ENCODE measurements around the gene DPCD. TPM values are rescaled to one million over a fixed set of nuclear protein-coding genes. Genes with fewer than 3 reads are reported as not detected.

Gene DPCD
- total and polyA plus RNA-seq, 8 donors: 4.7 to 17.0 (median 7.1) TPM

- no peak overlapping the region for H3K4me3 ChIP-seq
- no peaks in the 10 kb centered on the region for H3K4me1 ChIP-seq
- no peaks in the 10 kb centered on the region for H3K27me3 ChIP-seq
- no peak for DNase-seq
- TF ChIP-seq, protein P1, sequence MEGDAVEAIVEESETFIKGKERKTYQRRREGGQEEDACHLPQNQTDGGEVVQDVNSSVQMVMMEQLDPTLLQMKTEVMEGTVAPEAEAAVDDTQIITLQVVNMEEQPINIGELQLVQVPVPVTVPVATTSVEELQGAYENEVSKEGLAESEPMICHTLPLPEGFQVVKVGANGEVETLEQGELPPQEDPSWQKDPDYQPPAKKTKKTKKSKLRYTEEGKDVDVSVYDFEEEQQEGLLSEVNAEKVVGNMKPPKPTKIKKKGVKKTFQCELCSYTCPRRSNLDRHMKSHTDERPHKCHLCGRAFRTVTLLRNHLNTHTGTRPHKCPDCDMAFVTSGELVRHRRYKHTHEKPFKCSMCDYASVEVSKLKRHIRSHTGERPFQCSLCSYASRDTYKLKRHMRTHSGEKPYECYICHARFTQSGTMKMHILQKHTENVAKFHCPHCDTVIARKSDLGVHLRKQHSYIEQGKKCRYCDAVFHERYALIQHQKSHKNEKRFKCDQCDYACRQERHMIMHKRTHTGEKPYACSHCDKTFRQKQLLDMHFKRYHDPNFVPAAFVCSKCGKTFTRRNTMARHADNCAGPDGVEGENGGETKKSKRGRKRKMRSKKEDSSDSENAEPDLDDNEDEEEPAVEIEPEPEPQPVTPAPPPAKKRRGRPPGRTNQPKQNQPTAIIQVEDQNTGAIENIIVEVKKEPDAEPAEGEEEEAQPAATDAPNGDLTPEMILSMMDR (IDR thresholded peaks at IDR 0.05): no peak
- no peaks in the 10 kb centered on the region for H3K9me3 ChIP-seq
- 97 to 98% methylated on average over 3 of the region's 3 CpGs for WGBS, 2 donors
- intact Hi-C loops (cut with DNase I): no loop called here
- no peak overlapping the region for H3K27ac ChIP-seq
- peaks cover 0 to 4% (median 0%) of the 10 kb centered on the region in 3 donors for H3K36me3 ChIP-seq
- FAIRE-seq: no peak
- no peak for ATAC-seq
Observed at GRCh38 chr10:101552442-101552841, 35.7 kb upstream of the DPCD start.

DNA sequence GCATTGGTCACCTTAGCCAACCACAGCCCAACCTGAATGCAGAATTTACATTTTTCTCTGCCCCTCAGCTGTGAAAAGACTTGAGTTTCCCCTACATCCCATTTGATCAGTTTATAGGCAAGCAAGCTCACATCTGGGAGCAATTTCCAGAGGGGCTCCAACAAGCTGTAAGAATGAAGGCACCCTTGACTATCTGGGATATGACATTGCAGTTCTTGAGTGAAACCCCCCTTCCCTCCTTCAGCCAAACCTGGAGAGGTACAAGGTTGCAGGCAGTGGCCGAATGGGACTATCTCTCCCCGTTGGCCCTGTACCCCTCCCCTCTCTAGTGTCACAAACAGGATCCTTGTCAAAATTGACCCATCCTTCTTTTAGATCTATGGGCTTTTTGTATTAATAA is 30.6 kb upstream of the DPCD start:
- WGBS, 2 donors: 80 to 86% methylated on average over 2 of the region's 2 CpGs
- H3K4me3 ChIP-seq: no peak overlapping the region
- no peaks in the 10 kb centered on the region for H3K4me1 ChIP-seq
- intact Hi-C loops (cut with DNase I): no loop called here
- no peak overlapping the region for H3K27ac ChIP-seq
- no peak for DNase-seq
- peaks cover 0 to 2% (median 0%) of the 10 kb centered on the region in 3 donors for H3K36me3 ChIP-seq
- TF ChIP-seq, protein P1 (IDR thresholded peaks at IDR 0.05): no peak
- H3K27me3 ChIP-seq: no peaks in the 10 kb centered on the region
- no peak for ATAC-seq
- FAIRE-seq: no peak
- no peaks in the 10 kb centered on the region for H3K9me3 ChIP-seq

DNA sequence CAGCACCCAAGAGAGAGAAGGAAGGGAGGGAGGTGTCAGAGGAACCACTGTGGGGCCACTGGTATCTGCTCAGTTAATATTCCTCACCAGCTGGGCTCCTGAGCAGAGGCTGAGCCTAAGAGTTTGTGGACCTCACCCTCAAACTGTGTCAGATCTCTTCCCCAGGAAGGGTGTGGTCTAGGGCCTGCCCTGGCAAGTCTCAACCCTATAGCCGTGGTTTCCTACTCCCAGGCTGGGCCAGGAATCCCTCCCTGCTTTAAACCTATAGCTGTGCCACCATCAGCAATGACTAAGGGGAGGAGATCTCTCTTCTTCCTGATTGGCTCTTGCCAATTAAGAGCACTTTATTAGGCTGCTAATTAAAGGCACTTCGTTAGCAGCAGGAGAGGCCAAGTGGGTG is 29.9 kb upstream of the DPCD start:
- Histone ChIP-seq H3K27me3 (no peaks in the 10 kb centered on the region), H3K4me3 (no peak overlapping the region), H3K27ac (no peak overlapping the region), H3K36me3 (no peaks in the 10 kb centered on the region), H3K9me3 (no peaks in the 10 kb centered on the region), H3K4me1 (no peaks in the 10 kb centered on the region)
- WGBS, 2 donors: 74 to 75% methylated on average over 2 of the region's 2 CpGs
- TF ChIP-seq, protein P1 (IDR thresholded peaks at IDR 0.05): no peak
- ATAC-seq (no peak), FAIRE-seq (no peak), DNase-seq (no peak)
- intact Hi-C loops (cut with DNase I): no loop called here

DNA sequence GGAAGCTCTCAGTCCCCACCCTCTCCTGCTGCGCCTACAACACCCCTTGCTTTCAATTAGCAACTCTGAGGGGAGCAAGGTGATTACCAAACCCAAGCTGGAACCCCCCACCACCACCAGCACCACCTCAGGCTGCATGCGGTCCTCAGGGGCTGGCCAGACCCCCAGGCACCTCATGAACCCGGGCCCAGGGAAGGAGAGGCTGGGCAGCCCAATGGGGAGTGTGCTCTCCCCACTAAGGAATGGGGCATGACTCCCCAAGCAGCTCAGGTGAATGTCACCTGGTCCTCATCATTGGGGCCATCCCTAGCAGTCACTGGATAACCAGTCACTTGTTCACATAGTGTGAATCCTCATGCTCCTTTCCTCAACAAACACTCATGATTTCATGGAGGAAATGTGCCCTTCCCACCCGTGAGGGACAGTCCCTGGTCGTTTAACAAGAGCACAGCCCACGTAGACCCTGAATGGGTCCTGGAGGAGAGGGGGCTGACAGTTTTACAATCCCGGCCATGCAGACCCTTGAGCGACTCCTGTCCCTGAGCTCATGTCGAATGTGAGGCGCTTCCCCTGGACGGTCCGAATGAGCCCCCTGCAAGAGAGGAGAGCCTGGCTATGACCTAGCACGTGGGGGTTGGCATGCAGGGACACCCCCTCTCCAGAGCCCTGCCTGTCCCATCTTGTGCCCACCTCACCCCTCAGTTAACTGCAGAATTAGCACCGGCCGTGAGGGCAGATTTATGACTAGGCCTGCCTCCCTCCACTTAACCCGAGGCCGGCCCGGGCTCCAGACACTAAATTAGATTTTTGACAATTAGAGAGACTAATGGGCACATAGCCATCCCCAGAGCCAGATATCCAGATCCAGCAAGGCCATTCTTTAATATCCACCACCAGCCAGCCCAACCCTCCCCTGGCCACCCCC is 29.2 kb upstream of the DPCD start:
- TF ChIP-seq, protein P1 (IDR thresholded peaks at IDR 0.05): no peak
- Histone ChIP-seq H3K9me3 (no peaks in the 10 kb centered on the region), H3K27ac (no peak overlapping the region), H3K4me3 (no peak overlapping the region), H3K4me1 (no peaks in the 10 kb centered on the region), H3K36me3 (no peaks in the 10 kb centered on the region), H3K27me3 (no peaks in the 10 kb centered on the region)
- ATAC-seq (no peak), DNase-seq (no peak), FAIRE-seq (no peak)
- intact Hi-C loops (cut with DNase I): no loop called here
- 60 to 67% methylated on average over 18 of the region's 18 CpGs for WGBS, 2 donors

Measured in pancreas (tissue), 10 donors.